IMR-90 (cell line): ENCODE measurements around the gene GMPPA. TPM values are rescaled to one million over a fixed set of nuclear protein-coding genes. Genes with fewer than 3 reads are reported as not detected.

Experiments used
- ATAC-seq: fragments of 200-7000 bp; cut with Tn5 transposase; 2 replicates; pipeline ENCODE4 v1.9.1; 2020; ENCODE audit warnings: low read depth, mild to moderate bottlenecking, moderate library complexity
- BruUV-seq: library from RNA; stranded (reverse); fragments of 400-500 nt; replicated peaks from 2 replicates; lab custom pipeline; 2021; lab: Mats Ljungman, UMichigan
- CTCF ChIA-PET: fragments of 300-600 bp; formaldehyde crosslinking; extraction: SDS; loops from one replicate; lab custom pipeline; 2021; ENCODE audit warnings: antibody characterized with exemption; lab: Yijun Ruan, JAX
- POLR2A ChIA-PET: fragments of 300-600 bp; sonication (Branson Sonifier 250); formaldehyde crosslinking; loops from one replicate; lab custom pipeline; 2022; ENCODE audit warnings: antibody characterized with exemption; ENCODE audit not compliant: unreplicated experiment; lab: Charles Lee
- DNase-seq: peaks from one replicate; pipeline ENCODE4 v3.0.0; 2013
- H2AFZ ChIP-seq: replicated peaks from 2 replicates; pipeline ENCODE3; 2013; ENCODE audit warnings: low read length, mild to moderate bottlenecking; ENCODE audit not compliant: poor library complexity
- H2AK5ac ChIP-seq: 2 replicates; pipeline ENCODE4 v1.6.1; 2013; ENCODE audit warnings: low read depth, low read length, inconsistent platforms
- H2AK9ac ChIP-seq: replicated peaks from 2 replicates; pipeline ENCODE3; 2013; ENCODE audit warnings: mild to moderate bottlenecking, low read depth, low read length, moderate library complexity; ENCODE audit not compliant: poor library complexity
- H2BK120ac ChIP-seq: 2 replicates; pipeline ENCODE4 v1.6.1; 2013; ENCODE audit warnings: low read depth, low read length, inconsistent platforms
- H2BK15ac ChIP-seq: 3 replicates; pipeline ENCODE4 v1.6.1; 2013; ENCODE audit warnings: low read depth, low read length, inconsistent platforms
- H2BK20ac ChIP-seq: 2 replicates; pipeline ENCODE4 v1.6.1; 2013; ENCODE audit warnings: low read depth, mild to moderate bottlenecking, inconsistent platforms, low read length, moderate library complexity
- H2BK5ac ChIP-seq: 2 replicates; pipeline ENCODE4 v1.6.1; 2013; ENCODE audit warnings: mild to moderate bottlenecking, low read depth, low read length, inconsistent platforms; ENCODE audit not compliant: poor library complexity, severe bottlenecking
- H3K14ac ChIP-seq: replicated peaks from 2 replicates; pipeline ENCODE4 v1.6.1; 2013; ENCODE audit warnings: low read depth, low read length, inconsistent platforms
- H3K18ac ChIP-seq: 2 replicates; pipeline ENCODE4 v1.6.1; 2013; ENCODE audit warnings: low read depth, low read length, control low read depth
- H3K23ac ChIP-seq: 2 replicates; pipeline ENCODE4 v1.6.1; 2013; ENCODE audit warnings: low read depth, low read length, inconsistent platforms
- H3K27ac ChIP-seq: 2 replicates; pipeline ENCODE4 v1.5.1; 2013; ENCODE audit warnings: mild to moderate bottlenecking, control low read depth, low read length; ENCODE audit not compliant: insufficient read depth
- H3K27me3 ChIP-seq: 2 replicates; pipeline ENCODE4 v1.6.1; 2013; ENCODE audit warnings: low read length; ENCODE audit not compliant: control insufficient read depth, insufficient read depth
- H3K36me3 ChIP-seq: 2 replicates; pipeline ENCODE4 v1.6.1; 2013; ENCODE audit warnings: low read length, mixed read lengths; ENCODE audit not compliant: control insufficient read depth, insufficient read depth
- H3K4ac ChIP-seq: 2 replicates; pipeline ENCODE4 v1.6.1; 2013; ENCODE audit warnings: low read depth, low read length, inconsistent platforms
- H3K4me1 ChIP-seq: 2 replicates; pipeline ENCODE4 v1.6.1; 2013; ENCODE audit warnings: low read length, mixed read lengths; ENCODE audit not compliant: control insufficient read depth, insufficient read depth
- H3K4me2 ChIP-seq: 2 replicates; pipeline ENCODE4 v1.6.1; 2013; ENCODE audit warnings: low read depth, mild to moderate bottlenecking, control low read depth, low read length, moderate library complexity
- H3K4me3 ChIP-seq: 2 replicates; pipeline ENCODE4 v1.5.1; 2013; ENCODE audit warnings: low read depth, mild to moderate bottlenecking, control low read depth, low read length, moderate library complexity; ENCODE audit not compliant: insufficient read depth
- H3K56ac ChIP-seq: 2 replicates; pipeline ENCODE4 v1.6.1; 2013; ENCODE audit warnings: low read length, inconsistent platforms; ENCODE audit not compliant: insufficient read depth; ENCODE audit errors: extremely low read depth
- H3K79me1 ChIP-seq, 2 experiments: 2 replicates each; pipeline ENCODE4 v1.6.1; 2013; ENCODE audit warnings: low read length in 2 of 2, inconsistent platforms in 1 of 2, low read depth in 1 of 2
- H3K9ac ChIP-seq: 2 replicates; pipeline ENCODE4 v1.6.1; 2013; ENCODE audit warnings: low read depth, low read length, control low read depth
- H3K9me1 ChIP-seq: 2 replicates; pipeline ENCODE4 v1.6.1; 2013; ENCODE audit warnings: low read length, inconsistent platforms; ENCODE audit not compliant: insufficient read depth
- H3K9me3 ChIP-seq: 2 replicates; pipeline ENCODE4 v1.6.1; 2013; ENCODE audit warnings: low read length; ENCODE audit not compliant: control insufficient read depth, insufficient read depth
- H4K20me1 ChIP-seq: 2 replicates; pipeline ENCODE4 v1.6.1; 2013; ENCODE audit warnings: low read length, inconsistent platforms; ENCODE audit not compliant: insufficient read depth
- H4K5ac ChIP-seq: 2 replicates; pipeline ENCODE4 v1.6.1; 2013; ENCODE audit warnings: mild to moderate bottlenecking, low read depth, low read length, control low read depth
- H4K8ac ChIP-seq, 2 experiments: 2 replicates each; pipeline ENCODE4 v1.6.1; 2013; ENCODE audit warnings: low read depth in 2 of 2, low read length in 2 of 2, control low read depth in 1 of 2, inconsistent platforms in 1 of 2
- H4K91ac ChIP-seq: 2 replicates; pipeline ENCODE4 v1.6.1; 2013; ENCODE audit warnings: low read depth, low read length, inconsistent platforms; ENCODE audit not compliant: insufficient read depth
- BHLHE40 ChIP-seq: fragments of 150-350 bp; IDR thresholded peaks from 2 replicates; pipeline ENCODE4 v1.6.1; 2016; ENCODE audit warnings: mild to moderate bottlenecking, low read depth, low read length
- CEBPB ChIP-seq: IDR thresholded peaks from 2 replicates; pipeline ENCODE4 v1.6.1; 2012; ENCODE audit warnings: low read depth, low read length, improper control_type of control experiment
- CHD1 ChIP-seq: IDR thresholded peaks from 2 replicates; pipeline ENCODE4 v1.6.1; 2012; ENCODE audit warnings: low read depth, low read length, improper control_type of control experiment
- CTCF ChIP-seq: conservative IDR thresholded peaks from 2 replicates; pipeline ENCODE4 v1.5.1; 2012; ENCODE audit warnings: mild to moderate bottlenecking, low read depth, low read length, improper control_type of control experiment
- ELK1 ChIP-seq: fragments of 150-350 bp; IDR thresholded peaks from 2 replicates; pipeline ENCODE4 v1.6.1; 2016; ENCODE audit warnings: low read depth, mild to moderate bottlenecking, low read length, moderate library complexity, borderline replicate concordance
- FOS ChIP-seq: fragments of 150-350 bp; IDR thresholded peaks from 2 replicates; pipeline ENCODE4 v1.6.1; 2016; ENCODE audit warnings: low read depth, low read length
- MAFK ChIP-seq: IDR thresholded peaks from 2 replicates; pipeline ENCODE4 v1.6.1; 2012; ENCODE audit warnings: low read depth, low read length, improper control_type of control experiment
- MAZ ChIP-seq: IDR thresholded peaks from 2 replicates; pipeline ENCODE4 v1.6.1; 2012; ENCODE audit warnings: low read depth, mild to moderate bottlenecking, low read length, improper control_type of control experiment, moderate library complexity, borderline replicate concordance
- NFE2L2 ChIP-seq: fragments of 150-350 bp; IDR thresholded peaks from 2 replicates; pipeline ENCODE4 v1.6.1; 2016; ENCODE audit warnings: low read depth, mild to moderate bottlenecking, low read length
- POLR2A ChIP-seq: IDR thresholded peaks from 2 replicates; pipeline ENCODE4 v1.6.1; 2012; ENCODE audit warnings: mild to moderate bottlenecking, low read depth, low read length
- RAD21 ChIP-seq: IDR thresholded peaks from 2 replicates; pipeline ENCODE4 v1.6.1; 2012; ENCODE audit warnings: low read length, improper control_type of control experiment
- RCOR1 ChIP-seq: IDR thresholded peaks from 2 replicates; pipeline ENCODE4 v1.6.1; 2012; ENCODE audit warnings: mild to moderate bottlenecking, low read length, improper control_type of control experiment; ENCODE audit not compliant: insufficient replicate concordance
- RFX5 ChIP-seq: IDR thresholded peaks from 2 replicates; pipeline ENCODE4 v1.8.0; 2012; ENCODE audit warnings: low read depth, mild to moderate bottlenecking, low read length, moderate library complexity
- SMC3 ChIP-seq: fragments of 150-350 bp; IDR thresholded peaks from 2 replicates; pipeline ENCODE4 v1.6.1; 2016; ENCODE audit warnings: low read depth, mild to moderate bottlenecking, antibody characterized with exemption, low read length, moderate library complexity
- USF2 ChIP-seq: fragments of 150-350 bp; IDR thresholded peaks from 2 replicates; pipeline ENCODE4 v1.6.1; 2017; ENCODE audit warnings: mild to moderate bottlenecking, antibody characterized with exemption, low read length, low read depth
- WGBS, 2 experiments: methylation state at CpG; one replicate each; pipeline versions ENCODE4 v1.1.5 to v1.1.7; 2013; ENCODE audit warnings: missing lambda C conversion rate in 2 of 2; ENCODE audit not compliant: insufficient read length in 1 of 2; ENCODE audit errors: extremely low coverage in 2 of 2; 5-methylcytosine and 5-hydroxymethylcytosine counted together
- dilution Hi-C: fragments of 300-500 bp; cut with HindIII; formaldehyde crosslinking; loops from one replicate; pipeline ENCODE4 v1.14.3; 2018; ENCODE audit warnings: low sequenced_read_pairs; ENCODE audit not compliant: unreplicated experiment
- in situ Hi-C: fragments of 300-500 bp; cut with MboI; formaldehyde crosslinking; loops from 3 replicates; pipeline ENCODE4 v1.14.3; 2019; ENCODE audit warnings: low sequenced_read_pairs, inconsistent platforms, mixed read lengths
- intact Hi-C: fragments of 100-400 bp; cut with micrococcal nuclease; formaldehyde crosslinking; loops from 2 replicates; pipeline ENCODE4 v1.10.0; 2022
- polyA plus RNA-seq, 3 experiments: library from polyadenylated mRNA; depleted of rRNA; stranded (reverse); fragments of >200 nt; gene quantifications; 2 replicates each; pipeline ENCODE4 v1.2.3, GENCODE V29; 2012; ENCODE audit warnings: low replicate concordance in 1 of 3
- total RNA-seq: library from RNA; depleted of rRNA; stranded (reverse); fragments of >200 nt; gene quantifications from 2 replicates; pipeline ENCODE4 v1.2.3, GENCODE V29; 2012

GMPPA gene
- total and polyA plus RNA-seq, 2 of the 4 experiments (the other 2 are of a cell fraction), result 103 to 134 TPM

- BruUV-seq, result no TSS peak
- POLR2A ChIA-PET, result no interaction called here
- H3K36me3 ChIP-seq, result peaks cover 73% of the 10 kb centered on the region; the same call in 1 of the 2 replicates
- TF ChIP-seq FOS (peak; percentile 75), MAFK (peak; percentile 75), MAZ (peak; percentile 78), CHD1 (no peak), NFE2L2 (peak; percentile 95), POLR2A (no peak), RFX5 (no peak), RAD21 (peak; percentile 13; the same call in 1 of the 2 replicates), CEBPB (no peak), RCOR1 (peak; percentile 11), CTCF (no peak), ELK1 (no peak), SMC3 (no peak; the same call in 1 of the 2 replicates), BHLHE40 (0 out of 2 replicates have a peak, but pooled peaks have one; percentile 36), USF2 (no peak)
These were observed 29.4 kb upstream of the GMPPA start for GRCh38 chr2:219469186-219469724.

More at GRCh38 chr2:219469186-219469724, 29.4 kb upstream of the GMPPA start:
- intact Hi-C loops, result no loop called here
- Histone ChIP-seq H2BK20ac (peak overlapping the region; percentile 67; the same call in 1 of the 2 replicates), H2AK9ac (peak overlapping the region; percentile 89), H3K4ac (peak overlapping the region; percentile 48), H3K9me3 (no peaks in the 10 kb centered on the region), H2AK5ac (peak overlapping the region; percentile 60), H3K56ac (no peak overlapping the region), H3K27ac (0 out of 2 replicates have a peak overlapping the region, but pooled peaks have one; percentile 10), H4K8ac (peak overlapping the region in 1 of 2 experiments; percentile 7; a peak in 1 of 4 replicates), H3K9me1 (no peaks in the 10 kb centered on the region), H4K5ac (peak overlapping the region; percentile 67; the same call in 1 of the 2 replicates), H3K4me3 (no peak overlapping the region), H3K79me1 (no peaks in the 10 kb centered on the region; a peak in 1 of 4 replicates), H2BK5ac (peak overlapping the region; percentile 71), H4K20me1 (no peaks in the 10 kb centered on the region; the same call in none of the 2 replicates), H3K4me2 (no peak overlapping the region), H3K9ac (no peak overlapping the region), H2AFZ (peak overlapping the region; percentile 61), H4K91ac (peak overlapping the region; percentile 53), H3K18ac (peak overlapping the region; percentile 34; the same call in 1 of the 2 replicates), H3K27me3 (no peaks in the 10 kb centered on the region), H2BK15ac (peak overlapping the region; percentile 2; the same call in 1 of the 3 replicates), H3K14ac (0 out of 2 replicates have a peak overlapping the region, but pooled peaks have one; percentile 7), H3K23ac (no peak overlapping the region), H2BK120ac (peak overlapping the region; percentile 58; the same call in 1 of the 2 replicates), H3K4me1 (peaks cover 13% of the 10 kb centered on the region)
- dilution Hi-C loops, result no loop called here
- in situ Hi-C loops, result no loop called here
- CTCF ChIA-PET, result no interaction called here
- 100% methylated on average over 1 of the region's 16 CpGs; no CpG with 5 or more reads in 1 of the 2 experiments for WGBS, 2 experiments
- ATAC-seq (peak; percentile 94), DNase-seq (peak; percentile 81)
